ENCODE results near the gene PRAMEF17.
A peak's percentile ranks its signal among the peaks of the same experiment; 100 is the strongest.
"Not testable (repeated sequence)": the region's sequence is repeated elsewhere in the genome, so short reads cannot be mapped to it uniquely, and the experiment has no call there.

The PRAMEF17 gene

GRCh38 chr1:13389332-13389731 lies at the start of gene PRAMEF17:
Gene PRAMEF17, plus strand, starts transcription at chr1:13389632. Its CDS starts 26 bp downstream, at chr1:13389658.
- H3K4me3 ChIP-seq (ENCODE audit: low read depth, low read length); in situ Hi-C loops (cut with HindIII; ENCODE audit: low sequenced_read_pairs); DNase-seq (ENCODE audit: low read depth, low spot score): not testable (repeated sequence)

- in situ Hi-C loops (cut with HindIII; ENCODE audit: low sequenced_read_pairs) = not testable (repeated sequence)
Measured at GRCh38 chr1:13342496-13342895, 46.9 kb upstream of the PRAMEF17 start.

GRCh38 chr1:13347034-13347433 lies 42.4 kb upstream of the PRAMEF17 start, which contains the start of gene PRAMEF14:
Gene PRAMEF14, minus strand, starts transcription at chr1:13347134. Its CDS starts 1,820 bp downstream, at chr1:13345314.
- H3K4me3 ChIP-seq (ENCODE audit: low read depth, low read length); DNase-seq (ENCODE audit: low read depth, low spot score); in situ Hi-C loops (cut with HindIII; ENCODE audit: low sequenced_read_pairs): not testable (repeated sequence)

More at GRCh38 chr1:13342496-13342895, 46.9 kb upstream of the PRAMEF17 start:
- DNase-seq (ENCODE audit: low read depth, low spot score); H3K4me3 ChIP-seq (ENCODE audit: low read depth, low read length): not testable (repeated sequence)

GRCh38 chr1:13353476-13353875 lies 36.0 kb upstream of the PRAMEF17 start:
- H3K4me3 ChIP-seq (ENCODE audit: low read depth, low read length); in situ Hi-C loops (cut with HindIII; ENCODE audit: low sequenced_read_pairs): not testable (repeated sequence)
- peak; percentile 0 for DNase-seq (ENCODE audit: low read depth, low spot score)

GRCh38 chr1:13354475-13354874 lies 35.0 kb upstream of the PRAMEF17 start:
- DNase-seq (ENCODE audit: low read depth, low spot score); H3K4me3 ChIP-seq (ENCODE audit: low read depth, low read length); in situ Hi-C loops (cut with HindIII; ENCODE audit: low sequenced_read_pairs): not testable (repeated sequence)

- TF ChIP-seq CTCF (IDR thresholded peaks at IDR 0.05; ENCODE audit: low read depth, low read length) = peak; percentile 25
- in situ Hi-C loops (cut with HindIII; ENCODE audit: low sequenced_read_pairs); H3K4me3 ChIP-seq (ENCODE audit: low read depth, low read length): not testable (repeated sequence)
- DNase-seq (ENCODE audit: low read depth, low spot score) = peak; percentile 33
Measured at GRCh38 chr1:13356774-13357173, 32.7 kb upstream of the PRAMEF17 start.

GRCh38 chr1:13362364-13362763 lies 27.1 kb upstream of the PRAMEF17 start:
- in situ Hi-C loops (cut with HindIII; ENCODE audit: low sequenced_read_pairs); DNase-seq (ENCODE audit: low read depth, low spot score); H3K4me3 ChIP-seq (ENCODE audit: low read depth, low read length): not testable (repeated sequence)

GRCh38 chr1:13364928-13365327 lies 24.5 kb upstream of the PRAMEF17 start:
- in situ Hi-C loops (cut with HindIII; ENCODE audit: low sequenced_read_pairs); H3K4me3 ChIP-seq (ENCODE audit: low read depth, low read length); DNase-seq (ENCODE audit: low read depth, low spot score): not testable (repeated sequence)

GRCh38 chr1:13366536-13366935 lies 22.9 kb upstream of the PRAMEF17 start:
- H3K4me3 ChIP-seq (ENCODE audit: low read depth, low read length); DNase-seq (ENCODE audit: low read depth, low spot score); in situ Hi-C loops (cut with HindIII; ENCODE audit: low sequenced_read_pairs): not testable (repeated sequence)

GRCh38 chr1:13368544-13368943 lies 20.9 kb upstream of the PRAMEF17 start:
- DNase-seq (ENCODE audit: low read depth, low spot score); in situ Hi-C loops (cut with HindIII; ENCODE audit: low sequenced_read_pairs): not testable (repeated sequence)

GRCh38 chr1:13378983-13379382 lies 10.4 kb upstream of the PRAMEF17 start:
- DNase-seq (ENCODE audit: low read depth, low spot score); H3K4me3 ChIP-seq (ENCODE audit: low read depth, low read length); in situ Hi-C loops (cut with HindIII; ENCODE audit: low sequenced_read_pairs): not testable (repeated sequence)

More at GRCh38 chr1:13368544-13368943, 20.9 kb upstream of the PRAMEF17 start:
- H3K4me3 ChIP-seq (ENCODE audit: low read depth, low read length) = not testable (repeated sequence)

- in situ Hi-C loops (cut with HindIII; ENCODE audit: low sequenced_read_pairs); H3K4me3 ChIP-seq (ENCODE audit: low read depth, low read length); DNase-seq (ENCODE audit: low read depth, low spot score): not testable (repeated sequence)
Measured at GRCh38 chr1:13380380-13380779, 9.1 kb upstream of the PRAMEF17 start.

- DNase-seq (ENCODE audit: low read depth, low spot score); in situ Hi-C loops (cut with HindIII; ENCODE audit: low sequenced_read_pairs); H3K4me3 ChIP-seq (ENCODE audit: low read depth, low read length): not testable (repeated sequence)
Measured at GRCh38 chr1:13393004-13393403, 3.6 kb downstream of the PRAMEF17 start.

GRCh38 chr1:13394761-13395160 lies 5.3 kb downstream of the PRAMEF17 start:
- in situ Hi-C loops (cut with HindIII; ENCODE audit: low sequenced_read_pairs); DNase-seq (ENCODE audit: low read depth, low spot score); H3K4me3 ChIP-seq (ENCODE audit: low read depth, low read length): not testable (repeated sequence)

GRCh38 chr1:13395311-13395710 lies 5.9 kb downstream of the PRAMEF17 start:
- DNase-seq (ENCODE audit: low read depth, low spot score); in situ Hi-C loops (cut with HindIII; ENCODE audit: low sequenced_read_pairs); H3K4me3 ChIP-seq (ENCODE audit: low read depth, low read length): not testable (repeated sequence)

Measured in astrocyte of the spinal cord (primary cell).